Neural progenitor cell (in vitro differentiated cells): ENCODE results near the gene NRIP2. TPM values are rescaled to one million over a fixed set of nuclear protein-coding genes. Genes with fewer than 3 reads are reported as not detected.
A peak's percentile ranks its signal among the peaks of the same experiment; 100 is the strongest.

Experiments
- DNase-seq: peaks from one replicate; pipeline ENCODE4 v3.0.0-alpha.2; 2016; ENCODE audit warnings: low spot score
- H2AFZ ChIP-seq: fragments of 200-600 bp; sonication (generic); replicated peaks from 2 replicates; pipeline ENCODE4 v1.6.1; 2016; ENCODE audit warnings: antibody characterized with exemption
- H3F3A ChIP-seq: fragments of 200-600 bp; sonication (generic); 2 replicates; pipeline ENCODE4 v1.6.1; 2016; ENCODE audit warnings: antibody characterized with exemption, low read depth
- H3K27ac ChIP-seq: fragments of 200-600 bp; sonication (generic); 2 replicates; pipeline ENCODE4 v1.5.1; 2016; ENCODE audit warnings: mild to moderate bottlenecking
- H3K27me3 ChIP-seq: fragments of 200-600 bp; sonication (generic); 2 replicates; pipeline ENCODE4 v1.6.1; 2016; ENCODE audit warnings: mild to moderate bottlenecking, moderate library complexity
- H3K36me3 ChIP-seq: fragments of 200-600 bp; sonication (generic); 2 replicates; pipeline ENCODE4 v1.5.1; 2016
- H3K4me1 ChIP-seq: fragments of 200-600 bp; sonication (generic); 2 replicates; pipeline ENCODE4 v1.6.1; 2016; ENCODE audit warnings: mixed run types
- H3K4me2 ChIP-seq: fragments of 200-600 bp; sonication (generic); 2 replicates; pipeline ENCODE4 v1.6.1; 2016
- H3K4me3 ChIP-seq: fragments of 200-600 bp; sonication (generic); 2 replicates; pipeline ENCODE4 v1.5.1; 2016
- H3K79me2 ChIP-seq: fragments of 200-600 bp; sonication (generic); 2 replicates; pipeline ENCODE4 v1.6.1; 2016; ENCODE audit warnings: low read depth
- H3K9ac ChIP-seq: fragments of 200-600 bp; sonication (generic); 2 replicates; pipeline ENCODE4 v1.6.1; 2016
- H3K9me3 ChIP-seq: fragments of 200-600 bp; sonication (generic); 2 replicates; pipeline ENCODE4 v1.5.1; 2016; ENCODE audit warnings: low read depth
- H4K20me1 ChIP-seq: fragments of 200-600 bp; sonication (generic); 2 replicates; pipeline ENCODE4 v1.6.1; 2016; ENCODE audit warnings: low read depth
- H3K27ac Mint-ChIP-seq: 3 replicates; pipeline ENCODE4 v1.8.0; 2021; ENCODE audit warnings: mixed read lengths
- H3K27me3 Mint-ChIP-seq: 2 replicates; pipeline ENCODE4 v1.8.0; 2022; ENCODE audit warnings: low read depth, mild to moderate bottlenecking, inconsistent platforms, moderate library complexity, mixed read lengths; ENCODE audit not compliant: insufficient read depth
- H3K36me3 Mint-ChIP-seq: 3 replicates; pipeline ENCODE4 v1.8.0; 2021; ENCODE audit warnings: mixed read lengths
- H3K4me1 Mint-ChIP-seq: 3 replicates; pipeline ENCODE4 v1.8.0; 2021; ENCODE audit warnings: mixed read lengths
- H3K4me3 Mint-ChIP-seq: 3 replicates; pipeline ENCODE4 v1.8.0; 2021; ENCODE audit warnings: mild to moderate bottlenecking, moderate library complexity, mixed read lengths
- H3K9me3 Mint-ChIP-seq: 3 replicates; pipeline ENCODE4 v1.8.0; 2020; ENCODE audit warnings: mixed read lengths
- EZH2 ChIP-seq: fragments of 200-600 bp; sonication (generic); IDR thresholded peaks from 2 replicates; pipeline ENCODE4 v1.6.1; 2017; ENCODE audit warnings: antibody characterized with exemption, mild to moderate bottlenecking, moderate library complexity
- EZH2phosphoT487 ChIP-seq: fragments of 200-600 bp; sonication (generic); IDR thresholded peaks from 2 replicates; pipeline ENCODE4 v1.6.1; 2017; ENCODE audit warnings: antibody characterized with exemption
- total RNA-seq: library from RNA; depleted of rRNA; stranded (reverse); fragments of >200 nt; gene quantifications from 2 replicates; pipeline ENCODE4 v1.2.3, GENCODE V29; 2015; ENCODE audit warnings: low replicate concordance
- TF ChIP-seq, protein P1 (sequence below): fragments of 200-600 bp; sonication (generic); IDR thresholded peaks from 2 replicates; pipeline ENCODE4 v1.5.1; 2017; ENCODE audit warnings: antibody characterized with exemption, mild to moderate bottlenecking

The NRIP2 gene, protein sequence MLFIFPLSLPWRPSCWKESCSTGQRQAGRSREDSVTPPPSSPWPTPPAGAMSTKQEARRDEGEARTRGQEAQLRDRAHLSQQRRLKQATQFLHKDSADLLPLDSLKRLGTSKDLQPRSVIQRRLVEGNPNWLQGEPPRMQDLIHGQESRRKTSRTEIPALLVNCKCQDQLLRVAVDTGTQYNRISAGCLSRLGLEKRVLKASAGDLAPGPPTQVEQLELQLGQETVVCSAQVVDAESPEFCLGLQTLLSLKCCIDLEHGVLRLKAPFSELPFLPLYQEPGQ
- total RNA-seq: 0.09 and 0.65 TPM in 2 replicates

DNA sequence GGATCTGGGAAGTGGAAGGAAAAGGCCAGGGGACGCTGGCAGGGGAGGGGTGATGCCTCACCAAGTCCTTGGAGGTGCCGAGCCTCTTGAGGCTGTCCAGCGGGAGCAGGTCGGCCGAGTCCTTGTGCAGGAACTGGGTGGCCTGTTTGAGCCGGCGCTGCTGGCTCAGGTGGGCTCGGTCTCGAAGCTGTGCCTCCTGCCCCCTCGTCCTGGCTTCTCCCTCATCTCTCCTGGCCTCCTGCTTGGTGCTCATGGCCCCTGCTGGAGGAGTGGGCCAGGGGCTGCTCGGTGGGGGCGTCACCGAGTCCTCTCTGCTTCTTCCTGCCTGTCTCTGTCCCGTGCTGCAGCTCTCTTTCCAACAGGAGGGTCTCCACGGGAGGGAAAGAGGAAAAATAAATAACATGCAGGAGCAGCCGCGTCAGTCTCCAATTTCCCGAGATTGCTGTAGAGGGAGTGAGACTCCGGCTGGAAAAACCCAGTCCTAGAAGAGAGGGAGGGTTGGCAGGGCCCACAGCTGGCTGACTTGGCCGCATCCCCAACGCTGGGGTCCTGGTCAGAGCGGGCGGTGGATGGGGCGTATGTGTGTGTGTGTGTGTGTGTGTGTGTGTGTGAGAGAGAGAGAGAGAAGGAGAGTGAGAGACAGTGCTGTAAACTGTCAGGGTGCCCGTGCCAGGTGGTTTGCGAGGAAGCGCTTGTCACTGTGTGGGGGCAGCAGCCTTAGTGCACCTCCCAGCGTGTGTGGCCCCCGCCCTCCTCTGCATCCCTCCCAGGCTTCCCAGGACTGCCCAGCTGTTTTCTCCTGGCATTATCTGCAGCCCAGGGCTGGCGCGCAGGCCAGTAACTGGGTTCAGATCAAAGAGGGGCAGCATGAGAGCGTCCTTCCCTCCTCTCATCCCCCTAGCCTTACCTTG, at the start of gene NRIP2:
NRIP2 (minus strand) TSS at position 455 of the 911 bp plus-strand sequence; CDS start at position 403, 52 bp downstream.
- Histone ChIP-seq H3K27ac (no peak within 1 kb of the TSS), H3K36me3 (no peaks in the 10 kb centered on the region), H2AFZ (no peak within 1 kb of the TSS), H3K27me3 (no peaks in the 10 kb centered on the region), H3F3A (peaks cover 2% of the 10 kb centered on the region), H3K4me1 (peaks cover 17% of the 10 kb centered on the region), H3K4me3 (no peak within 1 kb of the TSS), H3K4me2 (peak within 1 kb of the TSS; percentile 60), H3K79me2 (no peaks in the 10 kb centered on the region), H3K9me3 (no peaks in the 10 kb centered on the region), H3K9ac (no peak within 1 kb of the TSS), H4K20me1 (peaks cover 5% of the 10 kb centered on the region)
- Mint-ChIP-seq H3K27ac (peak within 1 kb of the TSS; percentile 89), H3K36me3 (peaks cover 9% of the 10 kb centered on the region), H3K4me3 (peak within 1 kb of the TSS; percentile 65), H3K4me1 (peaks cover 25% of the 10 kb centered on the region), H3K27me3 (peaks cover 3% of the 10 kb centered on the region), H3K9me3 (no peaks in the 10 kb centered on the region)
- TF ChIP-seq EZH2phosphoT487 (no peak), EZH2 (no peak)
- TF ChIP-seq, protein P1, sequence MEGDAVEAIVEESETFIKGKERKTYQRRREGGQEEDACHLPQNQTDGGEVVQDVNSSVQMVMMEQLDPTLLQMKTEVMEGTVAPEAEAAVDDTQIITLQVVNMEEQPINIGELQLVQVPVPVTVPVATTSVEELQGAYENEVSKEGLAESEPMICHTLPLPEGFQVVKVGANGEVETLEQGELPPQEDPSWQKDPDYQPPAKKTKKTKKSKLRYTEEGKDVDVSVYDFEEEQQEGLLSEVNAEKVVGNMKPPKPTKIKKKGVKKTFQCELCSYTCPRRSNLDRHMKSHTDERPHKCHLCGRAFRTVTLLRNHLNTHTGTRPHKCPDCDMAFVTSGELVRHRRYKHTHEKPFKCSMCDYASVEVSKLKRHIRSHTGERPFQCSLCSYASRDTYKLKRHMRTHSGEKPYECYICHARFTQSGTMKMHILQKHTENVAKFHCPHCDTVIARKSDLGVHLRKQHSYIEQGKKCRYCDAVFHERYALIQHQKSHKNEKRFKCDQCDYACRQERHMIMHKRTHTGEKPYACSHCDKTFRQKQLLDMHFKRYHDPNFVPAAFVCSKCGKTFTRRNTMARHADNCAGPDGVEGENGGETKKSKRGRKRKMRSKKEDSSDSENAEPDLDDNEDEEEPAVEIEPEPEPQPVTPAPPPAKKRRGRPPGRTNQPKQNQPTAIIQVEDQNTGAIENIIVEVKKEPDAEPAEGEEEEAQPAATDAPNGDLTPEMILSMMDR: no peak
- peak; percentile 55 for DNase-seq

DNA sequence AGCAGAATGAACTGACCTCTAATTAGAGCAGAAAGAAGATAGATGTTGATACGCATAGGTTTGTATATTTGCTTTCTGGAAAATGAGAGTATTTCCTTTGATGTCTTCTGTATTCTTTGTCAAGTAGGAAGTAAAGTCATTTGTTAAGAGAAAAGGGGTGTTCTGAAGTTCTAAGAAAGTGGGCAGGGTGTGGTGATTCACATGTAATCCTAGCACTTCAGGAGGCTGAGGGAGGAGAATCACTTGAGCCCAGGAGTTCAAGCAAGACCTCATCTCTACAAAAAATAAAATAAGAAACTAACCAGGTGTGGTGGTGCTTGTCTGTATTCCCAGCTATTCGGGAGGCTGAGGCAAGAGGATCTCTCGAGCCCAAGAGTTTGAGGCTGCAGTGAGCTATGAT, 45.0 kb upstream of the NRIP2 start:
- H3K9me3 Mint-ChIP-seq: no peaks in the 10 kb centered on the region
- H3K4me3 ChIP-seq: no peak overlapping the region
- TF ChIP-seq EZH2 (no peak), EZH2phosphoT487 (no peak)
- TF ChIP-seq, protein P1: no peak
- H3K4me1 Mint-ChIP-seq: peaks cover 33% of the 10 kb centered on the region
- H3K79me2 ChIP-seq: peaks cover 99% of the 10 kb centered on the region
- no peaks in the 10 kb centered on the region for H3K9me3 ChIP-seq
- H3K4me2 ChIP-seq: peak overlapping the region; percentile 89
- no peak overlapping the region for H3K27ac ChIP-seq
- H3F3A ChIP-seq: peaks cover 53% of the 10 kb centered on the region
- H3K9ac ChIP-seq: no peak overlapping the region
- no peak for DNase-seq
- H3K27me3 ChIP-seq: no peaks in the 10 kb centered on the region
- no peak overlapping the region for H3K4me3 Mint-ChIP-seq
- H3K27me3 Mint-ChIP-seq: no peaks in the 10 kb centered on the region
- H2AFZ ChIP-seq: no peak overlapping the region
- H3K27ac Mint-ChIP-seq: no peak overlapping the region
- peaks cover 26% of the 10 kb centered on the region for H3K4me1 ChIP-seq
- H3K36me3 Mint-ChIP-seq: peaks cover 11% of the 10 kb centered on the region
- H3K36me3 ChIP-seq: no peaks in the 10 kb centered on the region
- H4K20me1 ChIP-seq: peaks cover 64% of the 10 kb centered on the region

DNA sequence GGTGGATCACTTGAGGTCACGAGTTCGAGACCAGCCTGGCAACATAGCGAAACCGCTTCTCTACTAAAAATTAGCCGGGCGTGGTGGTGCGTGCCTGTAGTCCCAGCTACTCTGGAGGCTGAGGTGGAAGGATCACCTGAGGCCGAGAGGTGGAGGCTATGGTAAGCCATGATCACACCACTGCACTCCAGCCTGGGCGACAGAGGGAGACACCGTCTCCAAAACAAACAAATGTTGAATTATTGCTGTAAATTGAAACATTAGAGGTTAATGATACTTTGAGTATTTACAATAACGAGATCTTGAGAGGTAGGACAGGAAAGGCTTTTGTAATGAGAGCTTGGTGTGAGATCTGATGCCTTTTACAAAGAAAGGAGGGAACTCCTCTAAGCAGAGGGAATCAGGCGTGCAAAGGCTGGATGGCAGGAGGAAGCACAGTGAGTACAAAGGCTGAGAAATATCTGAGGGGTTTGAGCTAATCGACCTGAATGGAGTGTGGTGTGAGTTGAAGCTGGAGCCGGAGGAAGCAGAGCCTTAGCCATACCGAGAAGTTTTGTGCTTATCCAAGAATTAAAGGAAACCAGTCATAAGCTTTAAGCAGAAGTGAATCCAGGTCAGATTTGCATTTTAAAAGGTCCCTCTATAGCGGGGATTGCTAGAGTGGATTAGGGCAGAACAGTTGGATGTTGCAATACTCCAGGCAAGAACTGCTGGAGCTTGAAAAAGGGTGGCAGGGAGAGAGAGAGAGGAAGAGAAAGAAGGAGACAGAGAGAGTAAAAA, 43.3 kb upstream of the NRIP2 start:
- H3K27me3 Mint-ChIP-seq: no peaks in the 10 kb centered on the region
- Histone ChIP-seq H3K9ac (peak overlapping the region; percentile 68), H3K9me3 (no peaks in the 10 kb centered on the region), H3K27me3 (no peaks in the 10 kb centered on the region), H3F3A (peaks cover 40% of the 10 kb centered on the region), H3K4me1 (peaks cover 26% of the 10 kb centered on the region), H3K36me3 (no peaks in the 10 kb centered on the region), H2AFZ (no peak overlapping the region), H3K27ac (peak overlapping the region; percentile 70), H3K79me2 (peaks cover 99% of the 10 kb centered on the region), H3K4me3 (peak overlapping the region; percentile 84), H3K4me2 (peak overlapping the region; percentile 89), H4K20me1 (peaks cover 58% of the 10 kb centered on the region)
- TF ChIP-seq, protein P1: no peak
- TF ChIP-seq EZH2phosphoT487 (no peak), EZH2 (no peak)
- no peaks in the 10 kb centered on the region for H3K9me3 Mint-ChIP-seq
- peaks cover 8% of the 10 kb centered on the region for H3K36me3 Mint-ChIP-seq
- DNase-seq: peak; percentile 78
- peaks cover 31% of the 10 kb centered on the region for H3K4me1 Mint-ChIP-seq
- peak overlapping the region; percentile 94 for H3K27ac Mint-ChIP-seq
- H3K4me3 Mint-ChIP-seq: peak overlapping the region; percentile 99
